Activated CD4-positive, alpha-beta T cell treated with anti-CD3 and anti-CD28 coated beads, Interleukin-2, amount 10 ng/mL, durations not matched to agents 24 days and 14 days (primary cell): Measurements from ENCODE around the gene TAS1R1. TPM values are rescaled to one million over a fixed set of nuclear protein-coding genes. Genes with fewer than 3 reads are reported as not detected.
"Not testable (repeated sequence)": the region's sequence is repeated elsewhere in the genome, so short reads cannot be mapped to it uniquely, and the experiment has no call there.

Experiments used
- DNase-seq: peaks from one replicate; pipeline ENCODE4 v3.0.0; 2022
- H3K27ac Mint-ChIP-seq: one replicate; pipeline ENCODE4 v1.8.0; 2022; ENCODE audit warnings: mild to moderate bottlenecking, mixed read lengths
- H3K27me3 Mint-ChIP-seq: one replicate; pipeline ENCODE4 v1.8.0; 2022; ENCODE audit warnings: mixed read lengths
- H3K36me3 Mint-ChIP-seq: one replicate; pipeline ENCODE4 v1.8.0; 2022; ENCODE audit warnings: low read depth, mild to moderate bottlenecking, mixed read lengths
- H3K4me1 Mint-ChIP-seq: one replicate; pipeline ENCODE4 v1.8.0; 2021; ENCODE audit warnings: mixed read lengths
- H3K4me3 Mint-ChIP-seq: one replicate; pipeline ENCODE4 v1.8.0; 2022; ENCODE audit warnings: mild to moderate bottlenecking, moderate library complexity, mixed read lengths
- H3K9me3 Mint-ChIP-seq: one replicate; pipeline ENCODE4 v1.8.0; 2021; ENCODE audit warnings: mixed read lengths
- intact Hi-C: fragments of 100-400 bp; cut with micrococcal nuclease; formaldehyde crosslinking; loops from one replicate; pipeline ENCODE4 v1.15.1; 2023
- total RNA-seq: library from RNA; stranded (reverse); gene quantifications from 2 replicates; pipeline ENCODE4 v1.2.3, GENCODE V29; 2022

Gene TAS1R1
- total RNA-seq, 1 donor from 2014 or later: not detected

GRCh38 chr1:6596351-6596750 lies 41.2 kb downstream of the TAS1R1 start:
- H3K36me3 Mint-ChIP-seq: peaks cover 56% of the 10 kb centered on the region
- no peak overlapping the region for H3K4me3 Mint-ChIP-seq
- no peak for DNase-seq
- H3K4me1 Mint-ChIP-seq: peaks cover 30% of the 10 kb centered on the region
- intact Hi-C loops: no loop called here
- peak overlapping the region; percentile 24 for H3K27ac Mint-ChIP-seq
- no peaks in the 10 kb centered on the region for H3K9me3 Mint-ChIP-seq
- no peaks in the 10 kb centered on the region for H3K27me3 Mint-ChIP-seq

GRCh38 chr1:6596886-6597776 lies 42.0 kb downstream of the TAS1R1 start:
- Mint-ChIP-seq H3K36me3 (peaks cover 55% of the 10 kb centered on the region), H3K27ac (no peak overlapping the region)

GRCh38 chr1:6597777-6598131 lies 42.6 kb downstream of the TAS1R1 start:
- DNase-seq: no peak
- Mint-ChIP-seq H3K36me3 (peaks cover 55% of the 10 kb centered on the region), H3K27ac (no peak overlapping the region), H3K27me3 (no peaks in the 10 kb centered on the region), H3K4me1 (peaks cover 24% of the 10 kb centered on the region), H3K9me3 (no peaks in the 10 kb centered on the region), H3K4me3 (no peak overlapping the region)
- intact Hi-C loops: no loop called here

More at GRCh38 chr1:6596886-6597776, 42.0 kb downstream of the TAS1R1 start:
- H3K9me3 Mint-ChIP-seq: no peaks in the 10 kb centered on the region
- DNase-seq: no peak
- peaks cover 24% of the 10 kb centered on the region for H3K4me1 Mint-ChIP-seq
- intact Hi-C loops: no loop called here
- H3K4me3 Mint-ChIP-seq: no peak overlapping the region
- H3K27me3 Mint-ChIP-seq: no peaks in the 10 kb centered on the region

- H3K27me3 Mint-ChIP-seq: no peaks in the 10 kb centered on the region
- peaks cover 47% of the 10 kb centered on the region for H3K36me3 Mint-ChIP-seq
- no peaks in the 10 kb centered on the region for H3K9me3 Mint-ChIP-seq
- H3K4me1 Mint-ChIP-seq: peaks cover 30% of the 10 kb centered on the region
- DNase-seq: peak; percentile 84
- intact Hi-C loops: no loop called here
- H3K4me3 Mint-ChIP-seq: peak overlapping the region; percentile 95
- peak overlapping the region; percentile 79 for H3K27ac Mint-ChIP-seq
Observed at GRCh38 chr1:6599141-6599975, 44.3 kb downstream of the TAS1R1 start.

- H3K9me3 Mint-ChIP-seq, DNase-seq, H3K27me3 Mint-ChIP-seq: not testable (repeated sequence)
- Mint-ChIP-seq H3K4me1 (peaks cover 30% of the 10 kb centered on the region), H3K36me3 (peaks cover 43% of the 10 kb centered on the region), H3K27ac (peak overlapping the region; percentile 89), H3K4me3 (peak overlapping the region; percentile 95)
- intact Hi-C loops: loop anchor here (5.0 kb wide), 1 partner anchor 393 kb away; the partner anchor contains the start of gene RNF207
Observed at GRCh38 chr1:6599991-6600390, 44.9 kb downstream of the TAS1R1 start.

GRCh38 chr1:6600410-6601048 lies 45.4 kb downstream of the TAS1R1 start:
- no peaks in the 10 kb centered on the region for H3K27me3 Mint-ChIP-seq
- intact Hi-C loops: loop anchor here (1.0 to 5.0 kb wide), 4 partner anchors 20 to 393 kb away; partner anchors contain the start of genes ACOT7, NOL9 and RNF207
- H3K27ac Mint-ChIP-seq: peak overlapping the region; percentile 89
- DNase-seq: no peak
- peak overlapping the region; percentile 95 for H3K4me3 Mint-ChIP-seq
- H3K4me1 Mint-ChIP-seq: peaks cover 30% of the 10 kb centered on the region
- H3K36me3 Mint-ChIP-seq: peaks cover 37% of the 10 kb centered on the region
- H3K9me3 Mint-ChIP-seq: no peaks in the 10 kb centered on the region

- Mint-ChIP-seq H3K4me1 (peaks cover 28% of the 10 kb centered on the region), H3K36me3 (peaks cover 30% of the 10 kb centered on the region)
- intact Hi-C loops: loop anchor here (1.0 to 5.0 kb wide), 4 partner anchors 21 to 394 kb away; partner anchors contain the start of genes ACOT7, NOL9 and RNF207
Observed at GRCh38 chr1:6601049-6601922, 46.2 kb downstream of the TAS1R1 start.

GRCh38 chr1:6601923-6602668 lies 47.0 kb downstream of the TAS1R1 start:
- peak overlapping the region; percentile 95 for H3K4me3 Mint-ChIP-seq
- DNase-seq: peak; percentile 79
- H3K9me3 Mint-ChIP-seq: no peaks in the 10 kb centered on the region
- H3K4me1 Mint-ChIP-seq: peaks cover 28% of the 10 kb centered on the region
- H3K36me3 Mint-ChIP-seq: peaks cover 23% of the 10 kb centered on the region
- H3K27me3 Mint-ChIP-seq: no peaks in the 10 kb centered on the region
- intact Hi-C loops: loop anchor here (1.0 to 5.0 kb wide), 6 partner anchors 22 to 395 kb away; partner anchors contain the start of genes ACOT7, CAMTA1, NOL9 and RNF207
- peak overlapping the region; percentile 89 for H3K27ac Mint-ChIP-seq

More at GRCh38 chr1:6601049-6601922, 46.2 kb downstream of the TAS1R1 start:
- H3K9me3 Mint-ChIP-seq: no peaks in the 10 kb centered on the region
- H3K27ac Mint-ChIP-seq: peak overlapping the region; percentile 89
- H3K4me3 Mint-ChIP-seq: peak overlapping the region; percentile 95
- peak; percentile 91 for DNase-seq
- H3K27me3 Mint-ChIP-seq: no peaks in the 10 kb centered on the region

GRCh38 chr1:6602669-6603237 lies 47.6 kb downstream of the TAS1R1 start, which contains the start of gene KLHL21:
Gene KLHL21, minus strand, starts transcription at chr1:6602869. Its CDS starts 52 bp downstream, at chr1:6602817.
- no peaks in the 10 kb centered on the region for H3K9me3 Mint-ChIP-seq
- peak; percentile 94 for DNase-seq
- H3K36me3 Mint-ChIP-seq: peaks cover 19% of the 10 kb centered on the region
- H3K4me1 Mint-ChIP-seq: peaks cover 26% of the 10 kb centered on the region
- intact Hi-C loops: loop anchor here (1.0 to 5.0 kb wide), 5 partner anchors 11 to 395 kb away; partner anchors contain the start of genes CAMTA1, PHF13 and RNF207
- peaks cover 4% of the 10 kb centered on the region for H3K27me3 Mint-ChIP-seq
- peak within 1 kb of the TSS; percentile 95 for H3K27ac Mint-ChIP-seq
- peak within 1 kb of the TSS; percentile 95 for H3K4me3 Mint-ChIP-seq

GRCh38 chr1:6603238-6603914 lies 48.3 kb downstream of the TAS1R1 start:
- H3K36me3 Mint-ChIP-seq: peaks cover 15% of the 10 kb centered on the region
- H3K9me3 Mint-ChIP-seq: no peaks in the 10 kb centered on the region
- peaks cover 6% of the 10 kb centered on the region for H3K27me3 Mint-ChIP-seq
- peak; percentile 85 for DNase-seq
- peak overlapping the region; percentile 95 for H3K27ac Mint-ChIP-seq
- peaks cover 26% of the 10 kb centered on the region for H3K4me1 Mint-ChIP-seq
- peak overlapping the region; percentile 84 for H3K4me3 Mint-ChIP-seq
- intact Hi-C loops: loop anchor here (1.0 to 5.0 kb wide), 5 partner anchors 10 to 396 kb away; partner anchors contain the start of genes CAMTA1, PHF13 and RNF207

GRCh38 chr1:6603915-6604558 lies 48.9 kb downstream of the TAS1R1 start:
- Mint-ChIP-seq H3K4me1 (peaks cover 22% of the 10 kb centered on the region), H3K9me3 (no peaks in the 10 kb centered on the region), H3K27ac (peak overlapping the region; percentile 95)

More at GRCh38 chr1:6603915-6604558, 48.9 kb downstream of the TAS1R1 start:
- peaks cover 6% of the 10 kb centered on the region for H3K27me3 Mint-ChIP-seq
- no peak for DNase-seq
- H3K36me3 Mint-ChIP-seq: peaks cover 15% of the 10 kb centered on the region
- peak overlapping the region; percentile 84 for H3K4me3 Mint-ChIP-seq
- intact Hi-C loops: loop anchor here (1.0 to 5.0 kb wide), 5 partner anchors 9 to 397 kb away; partner anchors contain the start of genes CAMTA1, PHF13 and RNF207
